Right atrium auricular region (tissue), 2 donors: Measurements from ENCODE around the gene NCOR1. TPM values are rescaled to one million over a fixed set of nuclear protein-coding genes. Genes with fewer than 3 reads are reported as not detected.
"Not testable (repeated sequence)": the region's sequence is repeated elsewhere in the genome, so short reads cannot be mapped to it uniquely, and the experiment has no call there.

Experiments
- DNase-seq: peaks from one replicate; pipeline ENCODE4 v3.0.0-alpha.2; 2019; ENCODE audit warnings: low spot score
- H3K27ac ChIP-seq, 2 donors: fragments of 200-600 bp; sonication (generic); 1 replicate in 1 of 2; 2 replicates in 1 of 2; pipeline ENCODE4 v1.5.1; 2016 to 2019
- H3K27me3 ChIP-seq, 2 donors: fragments of 200-600 bp; sonication (generic); one replicate each; pipeline versions ENCODE4 v1.5.1 to v1.6.0; 2017 to 2019
- H3K36me3 ChIP-seq: fragments of 200-600 bp; sonication (generic); one replicate; pipeline ENCODE4 v1.5.1; 2016
- H3K4me1 ChIP-seq, 2 donors: fragments of 200-600 bp; sonication (generic); one replicate each; pipeline versions ENCODE4 v1.5.1 to v1.6.0; 2017 to 2019
- H3K4me3 ChIP-seq, 2 donors: fragments of 200-600 bp; sonication (generic); 1 replicate in 1 of 2; 2 replicates in 1 of 2; pipeline ENCODE4 v1.5.1; 2017 to 2019; ENCODE audit warnings: mild to moderate bottlenecking in 1 of 2, moderate library complexity in 1 of 2
- H3K9me3 ChIP-seq, 2 donors: fragments of 200-600 bp; sonication (generic); one replicate each; pipeline ENCODE4 v1.5.1; 2019
- CTCF ChIP-seq, 2 donors: fragments of 200-600 bp; sonication (generic); IDR thresholded peaks; one replicate each; pipeline ENCODE4 v1.5.1; 2019; ENCODE audit warnings: antibody characterized with exemption in 2 of 2
- total RNA-seq, 2 donors: library from RNA; depleted of rRNA; stranded (reverse); fragments of >200 nt; gene quantifications; one replicate each; pipeline ENCODE4 v1.1.0, GENCODE V29; 2016

Gene NCOR1
- total RNA-seq, 2 donors from 2014 or later: 79.7 to 84.3 TPM

- H3K27ac ChIP-seq: no peak overlapping the region
- H3K36me3 ChIP-seq: peaks cover 76% of the 10 kb centered on the region
- no peaks in the 10 kb centered on the region for H3K4me1 ChIP-seq
- H3K27me3 ChIP-seq: no peaks in the 10 kb centered on the region
- DNase-seq: no peak
- no peaks in the 10 kb centered on the region for H3K9me3 ChIP-seq
- H3K4me3 ChIP-seq: no peak overlapping the region
- TF ChIP-seq CTCF (IDR thresholded peaks at IDR 0.05): no peak
Measured at GRCh38 chr17:16073845-16074244, 141.5 kb downstream of the NCOR1 start.

- H3K9me3 ChIP-seq: no peaks in the 10 kb centered on the region
- peaks cover 73% of the 10 kb centered on the region for H3K36me3 ChIP-seq
- no peaks in the 10 kb centered on the region for H3K4me1 ChIP-seq
- no peak overlapping the region for H3K4me3 ChIP-seq
- no peak for TF ChIP-seq CTCF (IDR thresholded peaks at IDR 0.05)
- no peak overlapping the region for H3K27ac ChIP-seq
- H3K27me3 ChIP-seq: no peaks in the 10 kb centered on the region
- no peak for DNase-seq
Measured at GRCh38 chr17:16072031-16072430, 143.3 kb downstream of the NCOR1 start.

- H3K27ac ChIP-seq: no peak overlapping the region
- no peaks in the 10 kb centered on the region for H3K9me3 ChIP-seq
- no peaks in the 10 kb centered on the region for H3K27me3 ChIP-seq
- no peak for DNase-seq
- no peaks in the 10 kb centered on the region for H3K4me1 ChIP-seq
- H3K4me3 ChIP-seq: no peak overlapping the region
- no peak for TF ChIP-seq CTCF (IDR thresholded peaks at IDR 0.05)
- peaks cover 80% of the 10 kb centered on the region for H3K36me3 ChIP-seq
Measured at GRCh38 chr17:16068323-16068722, 147.0 kb downstream of the NCOR1 start.

GRCh38 chr17:16066125-16066524, 149.2 kb downstream of the NCOR1 start:
- Histone ChIP-seq H3K4me3 (no peak overlapping the region), H3K27me3 (no peaks in the 10 kb centered on the region), H3K4me1 (no peaks in the 10 kb centered on the region), H3K36me3 (peaks cover 90% of the 10 kb centered on the region), H3K9me3 (no peaks in the 10 kb centered on the region), H3K27ac (no peak overlapping the region)
- no peak for TF ChIP-seq CTCF (IDR thresholded peaks at IDR 0.05)
- DNase-seq: no peak

- H3K27ac ChIP-seq: no peak overlapping the region
- H3K36me3 ChIP-seq: peaks cover 91% of the 10 kb centered on the region
- H3K4me1 ChIP-seq: no peaks in the 10 kb centered on the region
- H3K4me3 ChIP-seq: no peak overlapping the region
- H3K27me3 ChIP-seq: no peaks in the 10 kb centered on the region
- no peak for DNase-seq
- H3K9me3 ChIP-seq: no peaks in the 10 kb centered on the region
- no peak for TF ChIP-seq CTCF (IDR thresholded peaks at IDR 0.05)
Measured at GRCh38 chr17:16061631-16062030, 153.7 kb downstream of the NCOR1 start.

- H3K4me3 ChIP-seq, H3K27me3 ChIP-seq, DNase-seq, H3K4me1 ChIP-seq, H3K9me3 ChIP-seq, H3K27ac ChIP-seq: not testable (repeated sequence)
- H3K36me3 ChIP-seq: peaks cover 52% of the 10 kb centered on the region
Measured at GRCh38 chr17:16055139-16055538, 160.2 kb downstream of the NCOR1 start.
